Measurements from ENCODE around the gene RPRD2.

- TF ChIP-seq CTCF (conservative IDR thresholded peaks at IDR 0.05; ENCODE audit: low read depth, low read length) (no peak), EZH2 (IDR thresholded peaks at IDR 0.05; ENCODE audit: borderline replicate concordance, low read depth, low read length, poor library complexity, severe bottlenecking) (no peak)
These were observed 115.4 kb downstream of the RPRD2 start for GRCh38 chr1:150479370-150479769.

All from A673 (cell line).